WTC11 (cell line): ENCODE data around the gene PTGES3L. TPM values are rescaled to one million over a fixed set of nuclear protein-coding genes. Genes with fewer than 3 reads are reported as not detected.

Source experiments
- ATAC-seq: fragments of 200-7000 bp; cut with Tn5 transposase; 2 replicates; pipeline ENCODE4 v1.10.0; 2021; ENCODE audit warnings: mild to moderate bottlenecking, moderate library complexity
- CTCF ChIA-PET: fragments of 300-600 bp; sonication (Branson Sonifier 250); formaldehyde crosslinking; loops from one replicate; lab custom pipeline; 2021; ENCODE audit warnings: antibody characterized with exemption; lab: Charles Lee
- POLR2A ChIA-PET: fragments of 350-600 bp; sonication (Branson Sonifier 250); formaldehyde crosslinking; loops from one replicate; lab custom pipeline; 2021; ENCODE audit warnings: antibody characterized with exemption; lab: Charles Lee
- DNase-seq: peaks from one replicate; pipeline ENCODE4 v3.0.0; 2021; ENCODE audit warnings: low spot score
- H3K27ac Mint-ChIP-seq: 2 replicates; pipeline ENCODE4 v1.8.0; 2021; ENCODE audit warnings: mixed read lengths
- H3K27me3 Mint-ChIP-seq: 2 replicates; pipeline ENCODE4 v1.8.0; 2021; ENCODE audit warnings: low read depth, mild to moderate bottlenecking, moderate library complexity, mixed read lengths
- H3K36me3 Mint-ChIP-seq: 2 replicates; pipeline ENCODE4 v1.8.0; 2021; ENCODE audit warnings: mixed read lengths
- H3K4me1 Mint-ChIP-seq: 2 replicates; pipeline ENCODE4 v1.8.0; 2022; ENCODE audit warnings: mixed read lengths
- H3K4me3 Mint-ChIP-seq: 2 replicates; pipeline ENCODE4 v1.8.0; 2021; ENCODE audit warnings: mild to moderate bottlenecking, moderate library complexity, mixed read lengths
- H3K9me3 Mint-ChIP-seq: 2 replicates; pipeline ENCODE4 v1.8.0; 2021; ENCODE audit warnings: mixed read lengths
- ATF1 ChIP-seq: sonication (generic); formaldehyde crosslinking; IDR thresholded peaks from 2 replicates; pipeline ENCODE4 v1.8.1; 2023; ENCODE audit warnings: mild to moderate bottlenecking, moderate library complexity, missing genetic modification reagents
- KAT7 ChIP-seq: sonication (generic); formaldehyde crosslinking; IDR thresholded peaks from 2 replicates; pipeline ENCODE4 v1.8.1; 2023; ENCODE audit warnings: missing genetic modification reagents, mild to moderate bottlenecking, borderline replicate concordance
- NFATC4 ChIP-seq: fragments of 250-450 bp; sonication (Bioruptor Pico); IDR thresholded peaks from 2 replicates; pipeline ENCODE4 v1.9.0; 2021; ENCODE audit warnings: mild to moderate bottlenecking
- NFYB ChIP-seq: sonication (generic); formaldehyde crosslinking; conservative IDR thresholded peaks from 2 replicates; pipeline ENCODE4 v1.8.0; 2022; ENCODE audit warnings: low read depth, missing genetic modification reagents
- ZNF138 ChIP-seq: sonication (generic); formaldehyde crosslinking; conservative IDR thresholded peaks from 2 replicates; pipeline ENCODE4 v1.8.1; 2022; ENCODE audit warnings: mild to moderate bottlenecking, moderate library complexity, missing genetic modification reagents
- ZNF396 ChIP-seq: fragments of 250-450 bp; sonication (Bioruptor Pico); IDR thresholded peaks from 2 replicates; pipeline ENCODE4 v1.8.0; 2021; ENCODE audit warnings: mild to moderate bottlenecking, moderate library complexity, borderline replicate concordance
- ZNF416 ChIP-seq: fragments of 250-450 bp; sonication (Bioruptor Pico); IDR thresholded peaks from 2 replicates; pipeline ENCODE4 v1.9.0; 2021; ENCODE audit warnings: mild to moderate bottlenecking, inconsistent platforms
- ZNF423 ChIP-seq: fragments of 250-450 bp; sonication (Bioruptor Pico); IDR thresholded peaks from 2 replicates; pipeline ENCODE4 v2.1.2; 2022; ENCODE audit warnings: mild to moderate bottlenecking, moderate library complexity
- total RNA-seq: library from RNA; stranded (reverse); gene quantifications from 3 replicates; pipeline ENCODE4 v1.2.3, GENCODE V29; 2021
- TF ChIP-seq, protein P1 (sequence below): sonication (generic); formaldehyde crosslinking; IDR thresholded peaks from 2 replicates; pipeline ENCODE4 v1.8.1; 2022; ENCODE audit warnings: low read depth, missing genetic modification reagents, borderline replicate concordance
- TF ChIP-seq, protein P2 (sequence below): sonication (generic); formaldehyde crosslinking; IDR thresholded peaks from 2 replicates; pipeline ENCODE4 v1.8.0; 2022; ENCODE audit warnings: mild to moderate bottlenecking, missing genetic modification reagents
- TF ChIP-seq, protein P3 (sequence below): sonication (generic); formaldehyde crosslinking; IDR thresholded peaks from 2 replicates; pipeline ENCODE4 v1.8.1; 2022; ENCODE audit warnings: low read depth, mild to moderate bottlenecking, moderate library complexity, missing genetic modification reagents, borderline replicate concordance
- TF ChIP-seq, protein P4 (sequence below): sonication (generic); formaldehyde crosslinking; IDR thresholded peaks from 2 replicates; pipeline ENCODE4 v1.8.1; 2023; ENCODE audit warnings: mild to moderate bottlenecking, missing genetic modification reagents, moderate library complexity
- TF ChIP-seq, protein P5 (sequence below): sonication (generic); formaldehyde crosslinking; IDR thresholded peaks from 2 replicates; pipeline ENCODE4 v1.8.0; 2022; ENCODE audit warnings: mild to moderate bottlenecking, missing genetic modification reagents
- TF ChIP-seq, protein P6 (sequence below): sonication (generic); formaldehyde crosslinking; IDR thresholded peaks from 2 replicates; pipeline ENCODE4 v1.8.1; 2023; ENCODE audit warnings: mild to moderate bottlenecking, missing genetic modification reagents

PTGES3L gene
- total RNA-seq, 1 experiment from 2014 or later = 2.1 TPM

DNA sequence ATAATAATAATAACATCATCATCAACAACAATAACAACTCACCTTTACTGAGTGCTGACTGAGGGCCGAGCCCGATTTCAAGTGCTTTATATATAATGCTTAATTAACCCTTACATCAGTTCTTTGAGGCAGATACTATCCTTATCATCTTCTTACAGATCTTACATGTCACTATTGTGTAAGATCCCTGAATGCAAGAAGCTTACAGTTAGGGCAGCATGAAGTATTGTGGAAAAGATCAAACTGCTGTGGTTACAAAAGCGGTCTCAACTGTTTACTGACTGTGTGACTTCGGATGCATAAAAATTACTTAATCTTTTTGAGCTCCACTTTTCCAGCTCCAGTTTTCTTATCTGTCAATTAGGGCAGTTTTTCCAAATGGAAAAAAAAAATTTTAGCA lies 39.1 kb upstream of the PTGES3L start:
- ATAC-seq = no peak
- ChIA-PET CTCF (interaction anchor here (1.0 to 1.6 kb wide), 2 partner anchors 21 kb away, joined by 5 to 6 read pairs; partner anchors contain the start of gene RPL27), POLR2A (no interaction called here)
- H3K36me3 Mint-ChIP-seq = peaks cover 25% of the 10 kb centered on the region
- no peaks in the 10 kb centered on the region for H3K27me3 Mint-ChIP-seq
- H3K27ac Mint-ChIP-seq = no peak overlapping the region
- no peak for DNase-seq
- TF ChIP-seq, protein P1, sequence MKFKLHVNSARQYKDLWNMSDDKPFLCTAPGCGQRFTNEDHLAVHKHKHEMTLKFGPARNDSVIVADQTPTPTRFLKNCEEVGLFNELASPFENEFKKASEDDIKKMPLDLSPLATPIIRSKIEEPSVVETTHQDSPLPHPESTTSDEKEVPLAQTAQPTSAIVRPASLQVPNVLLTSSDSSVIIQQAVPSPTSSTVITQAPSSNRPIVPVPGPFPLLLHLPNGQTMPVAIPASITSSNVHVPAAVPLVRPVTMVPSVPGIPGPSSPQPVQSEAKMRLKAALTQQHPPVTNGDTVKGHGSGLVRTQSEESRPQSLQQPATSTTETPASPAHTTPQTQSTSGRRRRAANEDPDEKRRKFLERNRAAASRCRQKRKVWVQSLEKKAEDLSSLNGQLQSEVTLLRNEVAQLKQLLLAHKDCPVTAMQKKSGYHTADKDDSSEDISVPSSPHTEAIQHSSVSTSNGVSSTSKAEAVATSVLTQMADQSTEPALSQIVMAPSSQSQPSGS (CRISPR knock-in tag) = no peak
- TF ChIP-seq, protein P2, sequence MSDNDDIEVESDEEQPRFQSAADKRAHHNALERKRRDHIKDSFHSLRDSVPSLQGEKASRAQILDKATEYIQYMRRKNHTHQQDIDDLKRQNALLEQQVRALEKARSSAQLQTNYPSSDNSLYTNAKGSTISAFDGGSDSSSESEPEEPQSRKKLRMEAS = no peak
- TF ChIP-seq, protein P3, sequence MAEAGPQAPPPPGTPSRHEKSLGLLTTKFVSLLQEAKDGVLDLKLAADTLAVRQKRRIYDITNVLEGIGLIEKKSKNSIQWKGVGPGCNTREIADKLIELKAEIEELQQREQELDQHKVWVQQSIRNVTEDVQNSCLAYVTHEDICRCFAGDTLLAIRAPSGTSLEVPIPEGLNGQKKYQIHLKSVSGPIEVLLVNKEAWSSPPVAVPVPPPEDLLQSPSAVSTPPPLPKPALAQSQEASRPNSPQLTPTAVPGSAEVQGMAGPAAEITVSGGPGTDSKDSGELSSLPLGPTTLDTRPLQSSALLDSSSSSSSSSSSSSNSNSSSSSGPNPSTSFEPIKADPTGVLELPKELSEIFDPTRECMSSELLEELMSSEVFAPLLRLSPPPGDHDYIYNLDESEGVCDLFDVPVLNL (CRISPR knock-in tag) = no peak
- H3K9me3 Mint-ChIP-seq = no peaks in the 10 kb centered on the region
- peaks cover 37% of the 10 kb centered on the region for H3K4me1 Mint-ChIP-seq
- H3K4me3 Mint-ChIP-seq = no peak overlapping the region

DNA sequence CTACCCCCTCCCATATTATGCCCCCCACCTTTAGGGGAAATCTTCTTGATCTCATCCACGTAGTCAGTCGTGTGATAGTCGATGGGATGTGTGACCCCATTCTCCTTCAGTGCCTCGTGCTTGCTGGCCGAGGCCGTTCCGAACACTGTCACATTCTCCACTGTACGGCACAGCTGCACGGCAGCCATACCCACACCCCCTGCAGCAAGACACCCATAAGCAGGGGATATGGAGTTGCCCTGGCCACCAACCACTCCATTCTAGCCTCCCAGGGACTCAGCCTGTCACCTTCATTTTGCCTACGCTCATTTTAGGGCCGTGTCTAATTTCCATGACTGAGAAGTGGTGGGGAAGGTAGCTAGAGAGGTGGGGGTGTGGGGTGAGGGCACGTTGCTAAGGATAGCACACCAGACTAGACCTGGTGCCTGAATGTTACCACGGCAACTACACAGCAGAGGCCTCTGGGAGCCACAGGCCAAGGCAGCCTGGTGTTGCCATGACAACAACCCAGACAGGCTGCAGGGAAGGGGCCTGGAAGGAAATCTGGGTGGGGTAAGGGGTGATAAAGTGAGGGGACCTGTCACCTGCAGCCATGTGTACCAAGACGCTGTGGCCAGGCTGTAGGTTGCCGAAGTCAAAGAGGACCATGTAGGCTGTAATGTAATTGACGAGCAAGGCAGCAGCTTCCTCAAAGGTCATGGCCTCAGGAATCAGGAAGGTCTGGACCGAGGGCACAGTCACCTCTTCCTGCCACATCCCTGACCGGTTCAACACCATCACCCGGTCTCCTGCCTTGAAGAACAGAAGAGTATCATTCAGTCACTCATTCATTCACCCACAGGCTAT lies 38.4 kb upstream of the PTGES3L start:
- Mint-ChIP-seq H3K9me3 (no peaks in the 10 kb centered on the region), H3K4me1 (peaks cover 42% of the 10 kb centered on the region), H3K27me3 (no peaks in the 10 kb centered on the region), H3K36me3 (peaks cover 25% of the 10 kb centered on the region)
- no peak for DNase-seq
- CTCF ChIA-PET = interaction anchor here (1.6 kb wide), 1 partner anchor 20 kb away, joined by 6 read pairs; the partner anchor contains the start of gene RPL27
- TF ChIP-seq ZNF396 (CRISPR knock-in tag) (no peak), NFATC4 (CRISPR knock-in tag) (no peak), ZNF138 (no peak), ATF1 (CRISPR knock-in tag) (no peak), KAT7 (no peak), NFYB (CRISPR knock-in tag) (no peak), ZNF423 (CRISPR knock-in tag) (no peak)
- TF ChIP-seq, all 79 proteins: peak for 0
- 0 out of 2 replicates have a peak, but pooled peaks have one; percentile 2 for ATAC-seq
- POLR2A ChIA-PET = no interaction called here
- no peak overlapping the region for H3K4me3 Mint-ChIP-seq
- H3K27ac Mint-ChIP-seq = no peak overlapping the region

DNA sequence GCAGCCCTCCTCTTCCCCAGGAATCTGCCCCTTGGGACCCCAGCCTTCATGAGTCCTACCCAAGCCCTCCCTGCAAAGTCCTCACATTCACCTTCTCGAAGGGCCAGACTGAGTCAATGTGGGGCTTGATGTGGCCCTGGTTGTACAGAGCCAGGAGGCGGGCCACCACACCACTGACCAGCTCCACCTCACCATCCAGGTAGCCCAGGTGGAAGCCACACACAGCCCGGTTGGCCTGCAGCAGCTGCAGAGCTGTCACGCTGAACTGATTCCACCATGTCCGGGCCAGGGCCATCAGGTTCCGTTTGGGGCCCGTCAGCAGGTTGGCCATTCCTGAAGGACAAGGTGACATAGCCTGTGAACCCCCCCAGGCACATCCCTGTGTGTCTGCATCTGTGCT lies 36.3 kb upstream of the PTGES3L start:
- Mint-ChIP-seq H3K9me3 (no peaks in the 10 kb centered on the region), H3K4me1 (peaks cover 47% of the 10 kb centered on the region), H3K36me3 (peaks cover 25% of the 10 kb centered on the region), H3K27ac (no peak overlapping the region), H3K4me3 (no peak overlapping the region), H3K27me3 (no peaks in the 10 kb centered on the region)
- DNase-seq (no peak), ATAC-seq (no peak)
- ChIA-PET CTCF (interaction anchor here (0.9 kb wide), 1 partner anchor 18 kb away, joined by 3 read pairs; the partner anchor contains the start of gene RPL27), POLR2A (no interaction called here)
- TF ChIP-seq, protein P4, sequence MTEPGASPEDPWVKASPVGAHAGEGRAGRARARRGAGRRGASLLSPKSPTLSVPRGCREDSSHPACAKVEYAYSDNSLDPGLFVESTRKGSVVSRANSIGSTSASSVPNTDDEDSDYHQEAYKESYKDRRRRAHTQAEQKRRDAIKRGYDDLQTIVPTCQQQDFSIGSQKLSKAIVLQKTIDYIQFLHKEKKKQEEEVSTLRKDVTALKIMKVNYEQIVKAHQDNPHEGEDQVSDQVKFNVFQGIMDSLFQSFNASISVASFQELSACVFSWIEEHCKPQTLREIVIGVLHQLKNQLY (CRISPR knock-in tag) = no peak
- TF ChIP-seq, protein P5, sequence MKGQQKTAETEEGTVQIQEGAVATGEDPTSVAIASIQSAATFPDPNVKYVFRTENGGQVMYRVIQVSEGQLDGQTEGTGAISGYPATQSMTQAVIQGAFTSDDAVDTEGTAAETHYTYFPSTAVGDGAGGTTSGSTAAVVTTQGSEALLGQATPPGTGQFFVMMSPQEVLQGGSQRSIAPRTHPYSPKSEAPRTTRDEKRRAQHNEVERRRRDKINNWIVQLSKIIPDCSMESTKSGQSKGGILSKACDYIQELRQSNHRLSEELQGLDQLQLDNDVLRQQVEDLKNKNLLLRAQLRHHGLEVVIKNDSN = no peak
- TF ChIP-seq, protein P6, sequence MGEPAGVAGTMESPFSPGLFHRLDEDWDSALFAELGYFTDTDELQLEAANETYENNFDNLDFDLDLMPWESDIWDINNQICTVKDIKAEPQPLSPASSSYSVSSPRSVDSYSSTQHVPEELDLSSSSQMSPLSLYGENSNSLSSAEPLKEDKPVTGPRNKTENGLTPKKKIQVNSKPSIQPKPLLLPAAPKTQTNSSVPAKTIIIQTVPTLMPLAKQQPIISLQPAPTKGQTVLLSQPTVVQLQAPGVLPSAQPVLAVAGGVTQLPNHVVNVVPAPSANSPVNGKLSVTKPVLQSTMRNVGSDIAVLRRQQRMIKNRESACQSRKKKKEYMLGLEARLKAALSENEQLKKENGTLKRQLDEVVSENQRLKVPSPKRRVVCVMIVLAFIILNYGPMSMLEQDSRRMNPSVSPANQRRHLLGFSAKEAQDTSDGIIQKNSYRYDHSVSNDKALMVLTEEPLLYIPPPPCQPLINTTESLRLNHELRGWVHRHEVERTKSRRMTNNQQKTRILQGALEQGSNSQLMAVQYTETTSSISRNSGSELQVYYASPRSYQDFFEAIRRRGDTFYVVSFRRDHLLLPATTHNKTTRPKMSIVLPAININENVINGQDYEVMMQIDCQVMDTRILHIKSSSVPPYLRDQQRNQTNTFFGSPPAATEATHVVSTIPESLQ (CRISPR knock-in tag) = no peak
- no peak for TF ChIP-seq NFYB (CRISPR knock-in tag)
- no peak for TF ChIP-seq ZNF416
